ENCODE measurements around the gene SH3GLB1. TPM values are rescaled to one million over a fixed set of nuclear protein-coding genes. Genes with fewer than 3 reads are reported as not detected.
A peak's percentile ranks its signal among the peaks of the same experiment; 100 is the strongest.

The SH3GLB1 gene
- total RNA-seq, 1 experiment from 2014 or later: 42.4 TPM

- peak overlapping the region; percentile 64 to 85 for H3K4me3 ChIP-seq (replicated peaks in 1 of 2; ENCODE audit: low read depth in 1 of 2, low read length in 2 of 2)
- ATAC-seq (peak; percentile 62), DNase-seq (ENCODE audit: low read depth, low spot score) (peak; percentile 8)
- H3K27ac ChIP-seq (ENCODE audit: low read depth, low read length): peak overlapping the region; percentile 94
- H3K9me2 ChIP-seq (ENCODE audit: insufficient read depth): no peaks in the 10 kb centered on the region
- no peaks in the 10 kb centered on the region for H3K9me3 ChIP-seq (ENCODE audit: control insufficient read depth in 1 of 2, insufficient read depth in 1 of 2, low read depth in 1 of 2, low read length in 2 of 2)
- intact Hi-C loops (cut with micrococcal nuclease): no loop called here
- no peak overlapping the region for H2AFZ ChIP-seq (ENCODE audit: low read depth, low read length, poor library complexity, severe bottlenecking)
- ChIA-PET RAD21 (ENCODE audit: low non-redundant PET in 1 of 2, low total read pairs in 2 of 2, uncharacterized antibody in 2 of 2, unreplicated experiment in 2 of 2) (interaction anchor here in 1 of 2 experiments (1.1 kb wide), 1 partner anchor 190 kb away, joined by 3 read pairs; no protein-coding TSS in a partner anchor), POLR2A (interaction anchor here (1.3 to 1.6 kb wide), 2 partner anchors 9 to 11 kb away, joined by 3 to 5 read pairs; no protein-coding TSS in a partner anchor), CTCF (interaction anchor here (0.6 to 3.2 kb wide), 25 partner anchors 10 to 309 kb away, joined by 3 to 45 read pairs (median 4); partner anchors contain the start of gene ODF2L)
- H3K4me1 ChIP-seq (ENCODE audit: control insufficient read depth in 1 of 2, insufficient read depth in 2 of 2, low read length in 2 of 2): peaks cover 0 to 14% of the 10 kb centered on the region in 2 experiments; a peak in 2 of 4 replicates
- BruUV-seq (replicated peaks): no TSS peak
- TF ChIP-seq ZFX (IDR thresholded peaks at IDR 0.05): peak; percentile 99
- TF ChIP-seq CEBPB (IDR thresholded peaks at IDR 0.05; ENCODE audit: low read depth): no peak
- TF ChIP-seq MAX (IDR thresholded peaks at IDR 0.05): peak; percentile 26; the same call in 1 of the 2 replicates
- no peak for TF ChIP-seq POLR2A (IDR thresholded peaks at IDR 0.05; ENCODE audit: borderline replicate concordance, extremely low read depth, insufficient read depth, insufficient read length)
- TF ChIP-seq YY1 (IDR thresholded peaks at IDR 0.05; ENCODE audit: extremely low read depth, insufficient replicate concordance, low read depth, low read length): peak; percentile 34
- 0 out of 2 replicates have a peak, but pooled peaks have one; percentile 5 for TF ChIP-seq CBX3 (IDR thresholded peaks at IDR 0.05; ENCODE audit: low read depth)
- H3K79me2 ChIP-seq (ENCODE audit: insufficient read depth, low read length): peaks cover 51% of the 10 kb centered on the region
- H3K4me2 ChIP-seq (ENCODE audit: low read length): peak overlapping the region; percentile 84
- no peaks in the 10 kb centered on the region for H3K36me3 ChIP-seq (ENCODE audit: control insufficient read depth in 1 of 2, insufficient read depth in 2 of 2, low read length in 2 of 2)
- H4K20me1 ChIP-seq (ENCODE audit: insufficient read depth): no peaks in the 10 kb centered on the region
- no peaks in the 10 kb centered on the region for H3K27me3 ChIP-seq (ENCODE audit: insufficient read depth, low read length)
- H3K9ac ChIP-seq (ENCODE audit: low read length): peak overlapping the region; percentile 77
Observed at GRCh38 chr1:86704972-86705664, 742 bp downstream of the SH3GLB1 start.

GRCh38 chr1:86705665-86705985 lies 1.2 kb downstream of the SH3GLB1 start:
- Histone ChIP-seq H3K4me2 (ENCODE audit: low read length) (peak overlapping the region; percentile 84), H4K20me1 (ENCODE audit: insufficient read depth) (no peaks in the 10 kb centered on the region), H3K9me2 (ENCODE audit: insufficient read depth) (no peaks in the 10 kb centered on the region), H3K9me3 (ENCODE audit: control insufficient read depth in 1 of 2, insufficient read depth in 1 of 2, low read depth in 1 of 2, low read length in 2 of 2) (no peaks in the 10 kb centered on the region), H3K27ac (ENCODE audit: low read depth, low read length) (peak overlapping the region; percentile 94), H3K79me2 (ENCODE audit: insufficient read depth, low read length) (peaks cover 55% of the 10 kb centered on the region), H3K27me3 (ENCODE audit: insufficient read depth, low read length) (no peaks in the 10 kb centered on the region), H3K9ac (ENCODE audit: low read length) (peak overlapping the region; percentile 77), H2AFZ (ENCODE audit: low read depth, low read length, poor library complexity, severe bottlenecking) (no peak overlapping the region), H3K4me1 (ENCODE audit: control insufficient read depth in 1 of 2, insufficient read depth in 2 of 2, low read length in 2 of 2) (peaks cover 0 to 14% of the 10 kb centered on the region in 2 experiments; a peak in 2 of 4 replicates), H3K4me3 (replicated peaks in 1 of 2; ENCODE audit: low read depth in 1 of 2, low read length in 2 of 2) (peak overlapping the region; percentile 64 to 85), H3K36me3 (ENCODE audit: control insufficient read depth in 1 of 2, insufficient read depth in 2 of 2, low read length in 2 of 2) (no peaks in the 10 kb centered on the region)
- DNase-seq (ENCODE audit: low read depth, low spot score): no peak
- TF ChIP-seq ZFX (IDR thresholded peaks at IDR 0.05): no peak
- ChIA-PET CTCF (interaction anchor here (1.0 to 3.2 kb wide), 7 partner anchors 9 to 190 kb away, joined by 3 to 45 read pairs (median 5); no protein-coding TSS in a partner anchor), RAD21 (ENCODE audit: low non-redundant PET in 1 of 2, low total read pairs in 2 of 2, uncharacterized antibody in 2 of 2, unreplicated experiment in 2 of 2) (no interaction called here), POLR2A (interaction anchor here (1.3 to 1.6 kb wide), 2 partner anchors 8 to 12 kb away, joined by 3 to 5 read pairs; no protein-coding TSS in a partner anchor)
- TSS peak; percentile 51 for BruUV-seq (replicated peaks)
- intact Hi-C loops (cut with micrococcal nuclease): no loop called here
- ATAC-seq: no peak
